Neural cell (in vitro differentiated cells): ENCODE data around the gene PIAS1.

Experiments
- CTCF ChIP-seq: fragments of 450-650 bp; IDR thresholded peaks from 2 replicates; pipeline ENCODE4 v1.5.1; 2014; ENCODE audit warnings: antibody characterized with exemption, mild to moderate bottlenecking, moderate library complexity; ENCODE audit not compliant: poor library complexity, severe bottlenecking
- EZH2 ChIP-seq: fragments of 200-600, 300-800 bp; shearing (Covaris generic), sonication (generic); IDR thresholded peaks from 2 replicates; pipeline ENCODE4 v1.6.1; 2014; ENCODE audit warnings: antibody characterized with exemption, low read length, borderline replicate concordance, mild to moderate bottlenecking; ENCODE audit not compliant: insufficient read depth, poor library complexity, severe bottlenecking
- MXI1 ChIP-seq: fragments of 450-650 bp; conservative IDR thresholded peaks from 2 replicates; pipeline ENCODE4 v1.6.1; 2014; ENCODE audit warnings: antibody characterized with exemption, mild to moderate bottlenecking; ENCODE audit not compliant: poor library complexity, severe bottlenecking
- POLR2AphosphoS5 ChIP-seq: IDR thresholded peaks from 2 replicates; pipeline ENCODE4 v1.6.1; 2012
- RAD21 ChIP-seq: fragments of 450-650 bp; conservative IDR thresholded peaks from 2 replicates; pipeline ENCODE4 v1.6.1; 2014; ENCODE audit warnings: antibody characterized with exemption, mild to moderate bottlenecking, moderate library complexity

- TF ChIP-seq POLR2AphosphoS5 (no peak), CTCF (no peak), EZH2 (no peak), RAD21 (no peak), MXI1 (no peak)
Measured at GRCh38 chr15:68025835-68026424, 28.2 kb upstream of the PIAS1 start.
